ENCODE measurements around the gene TMEM184A. TPM values are rescaled to one million over a fixed set of nuclear protein-coding genes. Genes with fewer than 3 reads are reported as not detected.

Gene TMEM184A
- total and polyA plus RNA-seq, 11 donors = 0.19 to 0.99 (median 0.47) TPM

- H3K4me3 ChIP-seq = no peak overlapping the region
- WGBS, 4 donors = 66 to 83% (median 70%) methylated on average over 15 of the region's 15 CpGs
- peaks cover 0 to 25% (median 8%) of the 10 kb centered on the region in 12 donors for H3K4me1 ChIP-seq
- DNase-seq (no peak), ATAC-seq (no peak)
- H3K27ac ChIP-seq = no peak overlapping the region
- H3K27me3 ChIP-seq = no peaks in the 10 kb centered on the region
- H3K36me3 ChIP-seq = peaks cover 0 to 5% (median 0%) of the 10 kb centered on the region in 9 donors
- no peaks in the 10 kb centered on the region for H3K9me3 ChIP-seq
- TF ChIP-seq CTCF (IDR thresholded peaks at IDR 0.05) (no peak), POLR2A (IDR thresholded peaks at IDR 0.05) (no peak)
- intact Hi-C loops (cut with DNase I) = loop anchor here in 8 of 10 donors (2.0 to 10.0 kb wide), 11 partner anchors 78 to 891 kb away; partner anchors contain the start of gene EIF3B (in 1 of the 8)
These were observed 20.7 kb upstream of the TMEM184A start for GRCh38 chr7:1576521-1577253.

- no peak overlapping the region for H3K27ac ChIP-seq
- DNase-seq (no peak), ATAC-seq (no peak)
- H3K27me3 ChIP-seq = no peaks in the 10 kb centered on the region
- intact Hi-C loops (cut with DNase I) = loop anchor here in 8 of 10 donors (2.0 to 10.0 kb wide), 11 partner anchors 79 to 891 kb away; partner anchors contain the start of gene EIF3B (in 1 of the 8)
- peaks cover 0 to 5% (median 0%) of the 10 kb centered on the region in 9 donors for H3K36me3 ChIP-seq
- H3K4me3 ChIP-seq = no peak overlapping the region
- 85 to 93% (median 91%) methylated on average over 7 of the region's 7 CpGs for WGBS, 4 donors
- no peak for TF ChIP-seq CTCF (IDR thresholded peaks at IDR 0.05)
- no peak for TF ChIP-seq POLR2A (IDR thresholded peaks at IDR 0.05)
- peaks cover 0 to 34% (median 14%) of the 10 kb centered on the region in 12 donors for H3K4me1 ChIP-seq
- no peaks in the 10 kb centered on the region for H3K9me3 ChIP-seq
These were observed 19.8 kb upstream of the TMEM184A start for GRCh38 chr7:1575809-1576208.

- TF ChIP-seq POLR2A (IDR thresholded peaks at IDR 0.05) (no peak), CTCF (IDR thresholded peaks at IDR 0.05) (no peak)
- peak overlapping the region in 3 of 12 donors; percentile 92 to 94 (median 93) for H3K27ac ChIP-seq
- peaks cover 0 to 14% (median 9%) of the 10 kb centered on the region in 9 donors for H3K36me3 ChIP-seq
- no peaks in the 10 kb centered on the region for H3K27me3 ChIP-seq
- DNase-seq = no peak
- no peaks in the 10 kb centered on the region for H3K9me3 ChIP-seq
- 68 to 76% (median 74%) methylated on average over 7 of the region's 7 CpGs for WGBS, 4 donors
- ATAC-seq = no peak
- H3K4me3 ChIP-seq = no peak overlapping the region
- peaks cover 3 to 42% (median 26%) of the 10 kb centered on the region in 12 donors for H3K4me1 ChIP-seq
- intact Hi-C loops (cut with DNase I) = loop anchor here in 6 of 10 donors (5.0 to 10.0 kb wide), 7 partner anchors 40 to 780 kb away; partner anchors contain the start of genes EIF3B (in 1 of the 6) and MAFK (in 1 of the 6)
These were observed 16.3 kb upstream of the TMEM184A start for GRCh38 chr7:1572111-1572822.

All from heart left ventricle (tissue), 16 donors.